ENCODE data around the gene KCTD7. TPM values are rescaled to one million over a fixed set of nuclear protein-coding genes. Genes with fewer than 3 reads are reported as not detected.

The KCTD7 gene
- total RNA-seq, 1 experiment from 2014 or later = 3.9 TPM

DNA sequence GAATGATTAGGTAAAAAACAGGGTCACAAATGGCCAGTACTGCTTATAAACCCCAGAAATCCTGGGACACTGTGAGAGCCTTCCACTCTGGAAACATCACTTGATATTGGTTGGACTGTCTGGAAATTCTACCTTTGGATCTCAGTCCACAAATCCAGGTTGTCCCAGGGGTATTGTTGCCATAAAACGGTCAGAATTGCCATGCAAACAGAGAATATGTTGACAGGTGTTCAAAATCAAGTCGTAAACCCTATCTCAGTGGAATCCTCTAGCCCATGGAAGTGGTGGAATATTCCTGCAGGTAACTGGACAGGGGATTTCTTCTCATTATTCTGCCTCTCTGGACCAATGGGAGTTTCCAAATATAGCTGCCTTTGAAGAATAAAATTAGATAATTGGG lies 31.2 kb upstream of the KCTD7 start (continued):
- no peak for TF ChIP-seq SRF (IDR thresholded peaks at IDR 0.05; ENCODE audit: low read depth)
- TF ChIP-seq, protein P1, sequence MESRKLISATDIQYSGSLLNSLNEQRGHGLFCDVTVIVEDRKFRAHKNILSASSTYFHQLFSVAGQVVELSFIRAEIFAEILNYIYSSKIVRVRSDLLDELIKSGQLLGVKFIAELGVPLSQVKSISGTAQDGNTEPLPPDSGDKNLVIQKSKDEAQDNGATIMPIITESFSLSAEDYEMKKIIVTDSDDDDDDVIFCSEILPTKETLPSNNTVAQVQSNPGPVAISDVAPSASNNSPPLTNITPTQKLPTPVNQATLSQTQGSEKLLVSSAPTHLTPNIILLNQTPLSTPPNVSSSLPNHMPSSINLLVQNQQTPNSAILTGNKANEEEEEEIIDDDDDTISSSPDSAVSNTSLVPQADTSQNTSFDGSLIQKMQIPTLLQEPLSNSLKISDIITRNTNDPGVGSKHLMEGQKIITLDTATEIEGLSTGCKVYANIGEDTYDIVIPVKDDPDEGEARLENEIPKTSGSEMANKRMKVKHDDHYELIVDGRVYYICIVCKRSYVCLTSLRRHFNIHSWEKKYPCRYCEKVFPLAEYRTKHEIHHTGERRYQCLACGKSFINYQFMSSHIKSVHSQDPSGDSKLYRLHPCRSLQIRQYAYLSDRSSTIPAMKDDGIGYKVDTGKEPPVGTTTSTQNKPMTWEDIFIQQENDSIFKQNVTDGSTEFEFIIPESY (IDR thresholded peaks at IDR 0.05; ENCODE audit: extremely low read depth, insufficient replicate concordance, low read length) = no peak
- TF ChIP-seq POLR2A (IDR thresholded peaks at IDR 0.05; ENCODE audit: borderline replicate concordance, extremely low read depth, insufficient read depth, insufficient read length) = no peak

DNA sequence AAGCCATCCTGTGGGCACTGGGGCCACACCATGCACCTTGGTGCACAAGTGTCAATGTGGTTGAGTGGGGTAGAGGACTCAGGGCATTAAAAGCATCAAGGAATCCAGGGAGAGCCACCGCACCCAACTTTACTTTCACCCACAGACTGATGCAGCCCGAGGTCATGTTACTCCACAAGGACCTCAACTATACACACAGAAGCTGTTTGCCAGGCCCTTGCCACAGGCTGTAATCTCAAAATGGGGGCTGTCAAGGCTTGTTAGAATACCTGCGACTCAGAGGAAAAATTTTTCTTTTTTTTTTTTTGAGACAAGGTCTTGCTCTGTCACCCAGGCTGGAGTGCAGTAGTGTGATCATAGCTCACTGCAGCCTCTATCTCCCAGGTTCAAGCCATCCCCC lies 26.5 kb upstream of the KCTD7 start:
- TF ChIP-seq POLR2AphosphoS5 (IDR thresholded peaks at IDR 0.05; ENCODE audit: low read depth, low read length) (no peak), POLR2A (IDR thresholded peaks at IDR 0.05; ENCODE audit: borderline replicate concordance, extremely low read depth, insufficient read depth, insufficient read length) (no peak), CTCF (IDR thresholded peaks at IDR 0.05 in 2 of 3, conservative IDR thresholded peaks at IDR 0.05 in 1 of 3; ENCODE audit: borderline replicate concordance in 1 of 3, insufficient read depth in 1 of 3, low read depth in 2 of 3, low read length in 2 of 3) (no peak), ZNF274 (IDR thresholded peaks at IDR 0.05; ENCODE audit: low read depth, low read length) (no peak), TCF7L2 (IDR thresholded peaks at IDR 0.05; ENCODE audit: borderline replicate concordance, extremely low read depth, insufficient read depth, insufficient read length) (no peak), RAD21 (IDR thresholded peaks at IDR 0.05; ENCODE audit: low read depth) (no peak), ZFX (IDR thresholded peaks at IDR 0.05) (no peak)
- TF ChIP-seq, protein P2, sequence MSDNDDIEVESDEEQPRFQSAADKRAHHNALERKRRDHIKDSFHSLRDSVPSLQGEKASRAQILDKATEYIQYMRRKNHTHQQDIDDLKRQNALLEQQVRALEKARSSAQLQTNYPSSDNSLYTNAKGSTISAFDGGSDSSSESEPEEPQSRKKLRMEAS (IDR thresholded peaks at IDR 0.05) = no peak
- H3K4me1 ChIP-seq (ENCODE audit: control insufficient read depth in 1 of 2, insufficient read depth in 2 of 2, low read length in 2 of 2) = no peaks in the 10 kb centered on the region
- H3K79me2 ChIP-seq (ENCODE audit: insufficient read depth, low read length) = no peaks in the 10 kb centered on the region
- no peak overlapping the region for H3K4me2 ChIP-seq (ENCODE audit: low read length)
- intact Hi-C loops (cut with micrococcal nuclease) = no loop called here
- H3K36me3 ChIP-seq (ENCODE audit: control insufficient read depth in 1 of 2, insufficient read depth in 2 of 2, low read length in 2 of 2) = no peaks in the 10 kb centered on the region
- no peaks in the 10 kb centered on the region for H3K27me3 ChIP-seq (ENCODE audit: insufficient read depth, low read length)
- H2AFZ ChIP-seq (ENCODE audit: low read depth, low read length, poor library complexity, severe bottlenecking) = no peak overlapping the region
- no TSS peak for BruUV-seq (replicated peaks)
- RAD21 ChIA-PET (ENCODE audit: low non-redundant PET in 1 of 2, low total read pairs in 2 of 2, uncharacterized antibody in 2 of 2, unreplicated experiment in 2 of 2) = no interaction called here
- POLR2A ChIA-PET = no interaction called here
- DNase-seq (ENCODE audit: low read depth, low spot score) (no peak), ATAC-seq (no peak)
- no peaks in the 10 kb centered on the region for H4K20me1 ChIP-seq (ENCODE audit: insufficient read depth)
- no peak overlapping the region for H3K9ac ChIP-seq (ENCODE audit: low read length)
- H3K4me3 ChIP-seq (replicated peaks in 1 of 2; ENCODE audit: low read depth in 1 of 2, low read length in 2 of 2) = no peak overlapping the region
- H3K27ac ChIP-seq (ENCODE audit: low read depth, low read length) = no peak overlapping the region
- H3K9me3 ChIP-seq (ENCODE audit: control insufficient read depth in 1 of 2, insufficient read depth in 1 of 2, low read depth in 1 of 2, low read length in 2 of 2) = no peaks in the 10 kb centered on the region
- H3K9me2 ChIP-seq (ENCODE audit: insufficient read depth) = no peaks in the 10 kb centered on the region
- CTCF ChIA-PET = no interaction called here
